ENCODE measurements around the gene MYO19.

DNA sequence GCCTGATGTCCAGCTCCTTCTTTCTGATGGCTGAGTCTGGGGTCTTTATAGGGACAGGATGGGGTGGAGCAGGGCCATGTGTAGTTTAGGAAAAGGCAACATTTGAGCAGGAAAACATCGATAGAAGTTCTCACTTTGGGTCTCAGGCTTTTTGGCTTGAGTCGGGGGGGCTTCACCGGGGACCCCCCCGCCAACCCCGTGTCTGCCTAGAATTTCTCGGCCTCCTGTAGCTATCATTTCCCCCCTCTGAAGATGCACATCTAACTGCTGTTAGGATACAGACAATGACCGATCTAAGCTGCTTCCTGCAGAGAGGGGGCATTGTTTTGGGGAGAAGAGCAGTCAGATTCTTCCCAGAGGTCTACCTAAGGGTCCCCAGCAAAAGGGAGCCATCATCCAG is 64.9 kb downstream of the MYO19 start:
- no peak for TF ChIP-seq POLR2A (IDR thresholded peaks at IDR 0.05)
- TF ChIP-seq, protein P1, sequence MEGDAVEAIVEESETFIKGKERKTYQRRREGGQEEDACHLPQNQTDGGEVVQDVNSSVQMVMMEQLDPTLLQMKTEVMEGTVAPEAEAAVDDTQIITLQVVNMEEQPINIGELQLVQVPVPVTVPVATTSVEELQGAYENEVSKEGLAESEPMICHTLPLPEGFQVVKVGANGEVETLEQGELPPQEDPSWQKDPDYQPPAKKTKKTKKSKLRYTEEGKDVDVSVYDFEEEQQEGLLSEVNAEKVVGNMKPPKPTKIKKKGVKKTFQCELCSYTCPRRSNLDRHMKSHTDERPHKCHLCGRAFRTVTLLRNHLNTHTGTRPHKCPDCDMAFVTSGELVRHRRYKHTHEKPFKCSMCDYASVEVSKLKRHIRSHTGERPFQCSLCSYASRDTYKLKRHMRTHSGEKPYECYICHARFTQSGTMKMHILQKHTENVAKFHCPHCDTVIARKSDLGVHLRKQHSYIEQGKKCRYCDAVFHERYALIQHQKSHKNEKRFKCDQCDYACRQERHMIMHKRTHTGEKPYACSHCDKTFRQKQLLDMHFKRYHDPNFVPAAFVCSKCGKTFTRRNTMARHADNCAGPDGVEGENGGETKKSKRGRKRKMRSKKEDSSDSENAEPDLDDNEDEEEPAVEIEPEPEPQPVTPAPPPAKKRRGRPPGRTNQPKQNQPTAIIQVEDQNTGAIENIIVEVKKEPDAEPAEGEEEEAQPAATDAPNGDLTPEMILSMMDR (IDR thresholded peaks at IDR 0.05), result no peak
